Stimulated activated CD4-positive, alpha-beta T cell treated with anti-CD3 and anti-CD28 coated beads, Interleukin-4, amount 100 ng/mL, for 4 hours (primary cell): Measurements from ENCODE around the gene EEF2.

Experiments used
- DNase-seq, 2 experiments: peaks; one replicate each; pipeline ENCODE4 v3.0.0-alpha.2; 2020

Gene EEF2

DNA sequence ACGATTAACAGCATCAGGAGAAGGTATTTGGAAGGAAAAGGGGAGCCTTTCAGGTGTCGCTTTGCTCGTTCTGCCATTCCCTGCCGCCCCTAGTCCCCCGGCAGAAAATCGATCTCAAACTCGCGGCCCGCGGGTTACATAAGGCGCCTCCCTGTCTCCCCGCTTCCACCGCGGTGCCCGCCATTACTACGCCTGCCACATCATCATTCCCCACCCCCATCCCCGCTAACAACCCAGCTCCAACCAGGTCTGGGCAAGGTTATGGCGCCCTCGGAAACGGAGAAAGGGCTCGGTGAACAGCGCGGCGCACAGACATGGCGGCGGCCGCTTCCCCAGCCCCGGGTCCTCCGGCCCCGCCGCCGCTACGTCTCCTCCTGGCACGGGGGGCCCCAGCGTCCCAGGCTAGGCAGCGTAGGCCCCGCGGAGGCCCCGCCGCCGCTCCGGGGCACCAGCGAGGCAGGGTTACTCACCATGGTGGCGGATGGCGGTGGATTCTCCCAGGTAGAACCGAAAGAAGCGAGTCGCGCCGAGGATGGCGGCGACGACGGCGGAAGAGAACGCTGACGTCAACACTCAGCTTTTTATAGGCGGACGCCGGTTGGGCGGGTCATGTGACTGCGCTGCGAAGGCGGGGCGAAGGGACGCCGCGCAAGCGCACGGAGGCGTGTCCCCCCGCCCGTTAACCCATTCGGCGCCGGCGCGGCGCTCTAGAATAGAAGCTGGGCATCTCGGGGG, at the start of gene EEF2:
TSS of gene EEF2 (minus strand) at position 556 of the 735 bp plus-strand sequence. CDS start at position 473, 83 bp downstream.
- DNase-seq, result peak; percentile 88 to 90

DNA sequence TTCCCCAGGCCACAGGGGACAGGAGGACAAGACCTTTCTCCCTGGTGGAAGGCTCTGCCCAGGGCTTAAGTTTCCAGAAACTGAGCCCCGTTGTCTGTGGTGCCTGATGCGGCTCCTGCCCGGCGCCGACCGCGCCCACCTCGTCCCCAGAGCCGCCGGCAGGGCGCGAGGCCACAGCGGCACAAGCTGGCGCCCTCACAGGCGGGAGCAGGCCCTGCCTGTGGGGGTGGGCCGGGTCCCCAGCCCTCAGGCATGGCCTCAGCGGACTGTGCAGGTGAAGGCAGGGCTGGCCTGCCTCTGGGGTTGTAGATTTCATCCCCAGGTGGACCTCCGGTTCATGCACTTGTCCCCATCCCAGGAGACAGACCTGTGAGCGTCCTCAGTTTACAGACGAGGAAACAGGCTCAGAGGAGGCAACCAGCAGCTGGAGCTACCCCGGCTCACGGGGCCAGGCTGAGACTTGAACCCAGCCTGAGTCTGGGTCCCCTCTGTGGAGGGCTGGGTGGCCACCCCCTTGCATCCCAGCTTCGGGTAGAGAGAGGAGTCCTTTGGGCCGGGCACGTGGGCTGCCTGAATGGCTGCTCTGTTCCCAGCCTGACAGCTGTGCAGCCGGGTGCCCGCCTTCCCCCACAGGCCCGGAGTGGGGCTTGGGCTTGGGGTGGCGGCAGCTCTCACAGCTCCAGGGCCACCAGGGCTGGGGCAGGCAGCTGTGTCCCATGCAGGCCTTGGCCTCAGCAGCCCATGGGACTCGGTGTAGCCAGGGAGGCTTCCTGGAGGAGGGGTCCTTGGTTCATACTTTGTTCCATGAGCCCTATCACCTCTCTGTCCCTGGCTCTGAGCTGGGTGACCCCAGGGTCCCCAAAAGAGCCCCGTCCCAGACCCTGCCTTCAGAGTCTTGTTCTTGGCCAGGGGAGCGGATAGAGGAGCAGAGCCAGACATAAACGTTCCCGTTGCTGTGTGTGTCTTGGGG, 49.1 kb upstream of the EEF2 start:
- DNase-seq, result no peak

DNA sequence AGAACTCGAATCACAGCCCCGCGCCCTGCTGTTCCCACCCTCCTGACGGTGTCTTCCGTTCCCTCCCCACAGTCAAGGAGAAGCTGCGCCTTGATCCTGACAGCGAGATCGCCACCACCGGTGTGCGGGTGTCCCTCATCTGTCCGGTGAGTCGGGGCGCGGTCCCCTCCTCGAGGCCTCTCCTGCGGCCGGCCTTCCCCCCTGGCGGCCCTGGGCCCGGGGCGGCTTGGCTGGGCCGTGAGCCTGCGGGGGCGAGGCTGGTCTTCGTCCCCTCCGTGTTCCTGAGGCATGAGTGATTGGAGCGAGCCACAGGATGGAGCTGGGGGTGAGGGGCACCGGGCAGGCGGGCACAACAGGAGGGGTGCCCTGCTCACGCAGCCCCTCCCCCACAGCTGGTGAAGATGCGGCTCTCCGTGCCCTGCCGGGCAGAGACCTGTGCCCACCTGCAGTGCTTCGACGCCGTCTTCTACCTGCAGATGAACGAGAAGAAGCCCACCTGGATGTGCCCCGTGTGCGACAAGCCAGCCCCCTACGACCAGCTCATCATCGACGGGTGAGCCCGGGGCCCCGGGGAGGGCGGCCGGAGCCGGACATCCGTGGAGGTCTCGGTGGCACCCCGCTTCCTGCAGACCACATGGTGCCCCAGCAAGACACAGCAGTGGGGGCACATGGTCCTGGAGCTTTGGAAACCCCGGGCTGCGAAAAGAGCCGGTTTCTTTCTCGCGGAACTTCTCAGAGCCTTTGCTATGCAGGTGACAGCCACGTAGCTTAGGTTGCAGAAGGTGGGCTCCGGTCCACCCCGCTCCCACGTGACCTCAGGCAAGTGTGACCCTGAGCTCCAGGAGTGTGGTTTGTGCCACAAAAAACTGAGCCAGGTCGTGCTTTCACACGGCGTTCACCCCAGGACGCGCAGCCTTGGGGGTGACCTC, 48.0 kb upstream of the EEF2 start:
- DNase-seq, result no peak

DNA sequence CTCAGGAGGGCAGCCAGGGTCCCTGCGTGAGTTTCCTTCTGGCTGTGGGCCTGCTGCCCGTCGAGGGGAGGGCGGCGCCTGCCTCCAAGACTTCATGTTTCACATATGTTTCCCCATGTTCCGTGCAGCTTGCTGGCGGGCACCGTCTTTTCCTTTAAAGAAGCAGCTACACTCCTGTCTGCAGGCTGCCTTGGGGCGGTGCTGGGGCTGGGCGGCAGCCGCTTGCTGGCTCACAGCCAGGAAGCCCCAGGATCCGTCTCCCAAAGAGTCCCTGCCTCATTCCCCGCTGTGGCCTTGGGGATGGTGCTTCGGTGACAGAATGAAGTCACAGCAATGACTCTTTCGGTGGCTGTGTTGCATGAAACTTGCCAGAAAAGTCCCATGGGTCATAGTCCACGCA, 47.2 kb upstream of the EEF2 start:
- DNase-seq, result no peak

DNA sequence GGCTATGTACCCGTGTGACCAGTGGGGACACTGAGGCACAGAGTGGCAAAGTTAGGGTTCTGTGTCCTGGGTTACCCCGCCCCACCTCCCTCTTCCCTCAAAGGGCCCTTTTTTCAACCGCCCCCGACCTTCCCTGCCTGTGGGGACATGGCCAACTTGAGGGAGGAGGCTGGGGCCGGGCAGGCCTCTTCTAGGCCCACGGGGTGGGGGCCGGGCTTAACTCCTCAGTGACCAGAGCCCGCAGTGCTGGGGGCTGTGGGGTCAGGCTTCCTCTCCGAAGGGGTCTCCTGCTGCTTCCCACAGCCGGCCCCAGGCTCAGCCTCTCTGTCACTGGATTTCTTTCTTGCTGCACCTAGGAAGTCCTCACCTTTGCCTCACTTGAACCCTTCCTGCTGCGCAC, 46.2 kb upstream of the EEF2 start:
- no peak for DNase-seq

DNA sequence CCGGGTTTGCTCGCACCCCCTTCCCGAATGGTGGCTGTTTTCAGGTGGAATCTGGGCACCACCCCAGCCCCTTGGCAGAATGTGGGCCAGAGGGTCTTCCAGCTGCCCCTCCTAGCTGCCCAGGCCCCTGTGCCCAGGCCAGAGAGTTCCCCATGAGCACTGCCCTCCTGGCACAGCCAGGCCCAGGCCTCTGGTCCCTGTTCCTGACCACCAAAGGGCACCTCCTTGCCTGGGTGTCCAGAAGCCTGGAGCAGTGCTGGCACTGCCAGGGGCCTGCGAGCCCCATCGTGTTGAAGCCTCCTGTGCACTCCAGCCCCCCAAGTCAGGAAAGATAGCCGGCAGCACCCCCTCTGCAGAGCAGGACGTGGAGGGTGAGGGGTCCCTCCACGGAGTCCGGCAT, 45.7 kb upstream of the EEF2 start:
- no peak for DNase-seq

DNA sequence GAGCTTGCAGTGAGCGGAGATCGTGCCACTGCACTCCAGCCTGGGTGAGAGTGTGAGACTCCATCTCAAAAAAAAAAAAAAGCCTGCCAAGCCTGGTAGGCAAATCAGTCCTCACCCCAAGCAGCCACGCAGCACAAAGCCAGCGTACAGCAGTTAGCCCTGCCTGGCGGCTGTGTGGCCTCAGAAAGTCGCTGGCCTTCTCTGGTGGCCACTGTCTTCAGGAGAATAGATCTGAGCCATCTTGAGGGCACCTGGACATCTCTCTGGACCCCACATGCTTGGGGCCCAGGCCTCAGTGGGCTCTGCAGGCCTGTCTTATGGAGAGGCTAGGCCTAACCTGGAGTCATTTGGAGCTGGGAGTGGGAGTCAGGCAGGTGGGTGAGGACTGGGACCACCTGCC, 45.3 kb upstream of the EEF2 start:
- DNase-seq, result no peak

DNA sequence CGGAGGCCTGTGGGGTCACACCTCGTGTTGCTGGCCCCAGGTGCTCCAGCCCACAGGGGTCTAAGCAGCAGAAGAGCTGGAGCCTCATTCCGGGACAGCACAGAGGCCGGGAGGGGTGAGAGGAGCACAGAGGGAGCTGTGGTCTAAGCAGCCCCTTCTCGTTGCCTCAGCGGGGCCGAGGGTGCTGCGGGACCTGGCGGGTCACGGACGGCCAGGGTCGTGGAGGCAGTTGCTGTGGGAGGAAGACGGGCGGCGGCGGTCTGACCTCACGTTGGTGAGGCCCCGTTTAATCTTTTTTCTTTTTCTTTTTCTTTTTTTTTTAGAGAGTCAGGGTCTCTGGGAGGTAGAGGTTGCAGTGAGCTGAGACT, 44.0 kb upstream of the EEF2 start:
- no peak for DNase-seq

DNA sequence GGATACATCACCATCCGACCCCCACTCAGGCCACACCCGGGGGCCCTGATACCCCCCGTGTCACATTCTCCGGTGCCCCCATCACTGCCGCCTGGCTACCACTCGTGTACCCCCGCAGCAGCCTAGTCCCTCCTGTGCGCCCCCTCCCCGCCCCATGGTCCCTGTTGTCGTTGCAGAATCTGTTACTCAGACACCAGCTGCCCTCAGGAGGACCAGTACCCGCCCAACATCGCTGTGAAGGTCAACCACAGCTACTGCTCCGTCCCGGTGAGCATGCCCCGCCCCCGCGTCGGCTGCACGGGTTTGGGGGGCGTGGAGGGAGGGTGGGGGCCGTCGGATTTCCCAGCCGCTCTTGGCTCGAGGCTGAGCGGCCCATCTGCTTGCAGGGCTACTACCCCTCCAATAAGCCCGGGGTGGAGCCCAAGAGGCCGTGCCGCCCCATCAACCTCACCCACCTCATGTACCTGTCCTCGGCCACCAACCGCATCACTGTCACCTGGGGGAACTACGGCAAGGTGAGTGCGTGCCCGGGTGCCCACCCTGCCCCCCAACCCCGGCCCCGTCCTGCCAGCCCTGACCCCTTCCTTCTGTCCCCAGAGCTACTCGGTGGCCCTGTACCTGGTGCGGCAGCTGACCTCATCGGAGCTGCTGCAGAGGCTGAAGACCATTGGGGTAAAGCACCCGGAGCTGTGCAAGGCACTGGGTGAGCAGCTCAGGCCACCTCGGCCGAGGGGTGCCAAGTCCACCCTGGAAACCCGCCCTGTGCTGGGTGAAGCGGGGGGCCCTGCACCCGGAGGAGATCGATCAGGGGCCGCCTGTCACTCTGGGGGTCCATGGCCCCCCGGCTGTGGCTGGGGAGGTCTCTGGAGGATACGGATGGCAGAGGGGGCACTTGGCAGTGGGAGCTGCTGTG, 43.3 kb upstream of the EEF2 start:
- DNase-seq, result no peak

DNA sequence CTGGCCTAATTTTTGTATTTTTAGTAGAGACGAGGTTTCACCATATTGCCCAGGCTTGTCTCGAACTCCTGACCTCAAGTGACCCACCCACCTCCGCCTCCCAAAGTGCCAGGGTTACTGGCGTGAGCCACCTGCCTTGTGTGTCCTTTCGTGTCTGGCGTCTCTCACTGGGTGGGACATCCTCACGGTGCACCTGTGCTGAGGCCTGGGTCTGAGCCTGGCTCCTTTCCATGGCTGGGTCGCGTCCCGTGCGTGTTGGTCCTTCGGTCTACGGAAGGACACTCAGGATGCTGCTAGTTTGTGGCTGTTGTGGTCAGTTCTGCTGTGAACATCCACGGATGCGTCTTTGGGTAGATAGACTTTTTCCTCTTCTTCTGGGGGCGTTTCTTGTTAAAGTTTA, 41.9 kb upstream of the EEF2 start:
- DNase-seq, result no peak

DNA sequence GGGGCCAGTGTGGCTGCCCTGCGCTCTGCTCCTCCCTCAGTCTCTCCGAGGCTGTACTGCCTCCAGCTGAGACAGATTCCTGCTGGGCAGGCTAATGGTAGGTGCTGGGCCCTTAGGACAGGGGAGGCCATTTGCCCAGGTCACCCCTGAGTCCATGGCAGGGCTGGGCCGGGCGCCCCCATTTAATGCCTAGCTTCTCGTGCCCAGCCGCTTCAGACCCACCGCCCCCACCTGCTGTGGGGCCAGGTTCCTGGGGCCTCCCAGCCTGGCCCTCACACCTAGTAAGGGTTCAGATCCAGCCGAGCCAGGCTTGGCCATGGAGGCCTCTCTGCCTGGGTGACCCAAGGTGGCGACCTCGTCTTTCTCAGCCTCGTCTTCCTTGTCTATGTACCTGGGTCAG, 40.1 kb upstream of the EEF2 start:
- no peak for DNase-seq

DNA sequence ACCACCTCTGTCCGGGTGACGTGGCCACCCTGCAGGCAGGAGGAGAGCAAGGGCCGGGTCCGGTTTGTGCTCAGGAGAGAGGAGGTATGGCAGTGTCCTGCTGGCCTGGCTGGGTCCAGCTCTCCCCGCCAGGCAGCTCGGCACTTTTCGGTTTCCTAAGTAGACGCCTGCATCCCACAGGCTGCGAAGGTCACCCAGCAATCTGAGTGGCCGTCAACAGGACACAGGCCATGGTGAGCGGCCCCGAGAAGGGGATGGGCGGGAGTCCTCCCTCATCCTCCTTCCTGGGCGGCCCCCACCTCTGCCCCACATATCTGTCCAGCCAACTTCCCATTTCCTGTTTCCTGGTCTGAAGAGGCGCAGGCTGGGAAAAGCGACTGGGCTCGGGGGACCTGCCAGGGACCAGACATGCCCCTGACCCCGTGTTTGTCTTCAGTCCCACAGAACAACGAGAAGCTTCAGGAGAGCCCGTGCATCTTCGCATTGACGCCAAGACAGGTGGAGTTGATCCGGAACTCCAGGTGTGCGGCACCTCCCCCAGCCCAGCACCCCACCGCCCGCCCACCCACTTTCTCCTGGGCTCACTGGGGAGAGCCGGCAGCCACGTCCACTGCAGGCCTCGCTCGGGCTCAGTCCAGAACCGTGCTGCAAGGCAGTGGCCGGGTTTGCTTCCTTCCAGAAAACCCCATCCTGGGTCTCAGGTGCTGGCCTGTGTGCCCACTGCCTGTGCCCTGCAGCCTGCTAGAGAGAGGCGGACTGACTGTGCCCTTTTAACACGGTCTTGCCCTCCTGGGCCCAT, 38.5 kb upstream of the EEF2 start:
- no peak for DNase-seq

DNA sequence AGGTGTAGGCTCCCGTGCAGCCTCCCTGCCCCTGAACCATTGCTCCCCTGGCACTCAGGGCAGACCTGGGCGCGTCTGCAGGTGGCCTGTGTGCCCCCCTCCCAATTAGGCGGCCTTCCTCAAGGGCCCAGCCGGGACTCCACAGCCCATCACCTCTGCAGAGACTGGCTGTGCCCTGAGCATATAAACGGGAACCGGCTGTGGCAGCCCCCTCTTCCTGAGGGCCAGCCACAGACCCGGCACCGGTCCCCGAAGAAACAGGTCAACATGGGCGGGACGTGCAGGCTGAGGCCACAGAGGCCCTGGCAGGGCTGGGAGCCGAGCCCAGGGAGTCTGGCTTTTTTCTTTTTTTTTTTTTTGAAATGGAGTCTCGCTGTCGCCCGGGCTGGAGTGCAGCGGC, 34.3 kb upstream of the EEF2 start:
- DNase-seq, result no peak

DNA sequence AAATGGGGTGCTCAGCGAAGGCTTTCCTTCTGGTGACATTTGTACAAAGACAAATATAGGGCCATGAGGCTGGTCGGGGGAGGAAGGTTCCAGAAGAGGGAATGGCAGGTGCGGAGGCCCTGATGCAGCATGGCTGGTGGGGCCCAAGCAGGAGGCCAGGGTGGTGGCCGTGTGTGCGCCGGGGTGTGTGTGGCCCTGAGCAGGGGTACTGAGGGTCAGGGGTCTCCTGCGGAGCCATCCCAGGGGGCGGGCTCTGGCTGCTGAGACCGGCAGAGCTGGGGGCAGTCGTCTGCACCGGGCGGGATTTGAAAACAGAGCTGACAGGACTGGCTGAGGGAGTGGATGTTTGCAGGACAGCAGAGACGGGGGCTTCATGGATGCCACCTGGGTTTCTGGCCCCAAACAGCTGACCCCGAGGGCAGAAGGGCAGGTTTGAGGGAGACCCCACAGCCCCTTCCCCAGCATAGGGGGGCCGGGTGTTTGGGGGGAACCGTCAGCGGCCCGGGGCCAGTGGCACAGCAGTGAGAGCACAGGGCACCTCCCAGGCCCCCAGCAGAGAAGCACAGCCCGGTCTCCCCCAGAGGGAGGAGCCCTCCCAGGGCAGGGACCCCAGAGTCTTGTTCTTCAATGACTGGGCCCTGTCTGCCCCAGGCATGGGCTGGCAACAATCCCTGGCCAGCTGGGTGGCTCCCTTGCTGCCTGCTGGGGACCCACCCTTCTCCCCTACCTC, 33.7 kb upstream of the EEF2 start:
- DNase-seq, result no peak

DNA sequence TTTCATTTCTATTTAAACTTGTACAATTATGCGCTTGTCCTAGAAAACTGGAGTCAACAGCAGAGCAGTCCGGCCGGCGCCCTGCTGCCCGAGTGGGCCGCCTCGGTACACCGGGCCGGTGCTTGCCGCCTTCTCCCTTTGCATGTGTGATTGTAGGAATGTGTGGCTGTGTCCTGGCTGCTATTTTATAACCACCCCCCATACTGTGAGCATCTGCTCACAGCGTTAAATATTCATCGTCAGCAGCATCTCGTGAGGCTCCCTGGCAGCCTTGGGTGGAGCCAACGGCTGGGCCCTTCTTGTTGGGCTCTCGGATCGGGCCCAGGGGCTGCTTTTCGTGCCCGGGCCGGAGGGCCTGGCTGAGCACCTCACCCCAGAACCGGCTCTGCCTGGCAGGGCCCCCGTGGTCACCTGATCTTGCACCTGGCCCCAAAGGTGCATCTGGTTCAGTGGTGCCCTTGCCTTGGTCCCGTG, 32.9 kb upstream of the EEF2 start:
- DNase-seq, result no peak

DNA sequence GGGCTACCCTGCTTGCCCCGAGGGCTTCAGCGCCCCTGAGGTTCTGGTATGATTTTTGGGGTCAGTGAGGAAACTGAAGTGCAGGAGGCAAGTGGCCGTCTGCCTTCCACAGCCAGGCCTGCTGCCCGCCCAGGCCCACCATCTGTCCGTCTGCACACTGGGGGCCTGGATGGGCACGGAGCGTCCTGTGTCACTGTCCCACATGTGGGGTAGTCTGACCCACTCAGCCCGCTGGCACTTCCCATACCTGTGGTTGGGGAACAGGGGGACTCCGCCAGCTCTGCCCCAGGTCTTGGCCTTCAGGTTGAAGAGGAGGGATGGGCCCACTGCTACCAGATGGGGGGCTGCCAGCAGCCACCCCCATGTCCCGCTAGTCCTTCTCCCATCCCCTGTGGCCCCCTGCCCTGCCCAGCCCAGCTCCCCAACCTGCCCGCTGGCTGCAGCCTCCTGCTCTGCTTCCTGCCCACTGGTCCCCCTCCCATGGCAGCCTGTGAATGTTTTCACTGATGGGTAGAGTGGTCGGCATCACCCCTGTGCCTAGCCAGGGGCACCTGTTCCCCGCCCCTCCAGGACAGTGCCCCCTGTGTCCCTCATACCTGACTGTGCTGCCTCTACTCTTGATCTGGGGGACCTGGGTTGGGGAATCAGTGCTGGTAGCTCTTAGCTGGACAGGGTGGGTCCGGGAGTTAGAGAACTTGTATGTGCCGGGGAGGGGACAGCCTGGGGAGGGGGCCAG, 31.8 kb upstream of the EEF2 start:
- DNase-seq, result no peak

DNA sequence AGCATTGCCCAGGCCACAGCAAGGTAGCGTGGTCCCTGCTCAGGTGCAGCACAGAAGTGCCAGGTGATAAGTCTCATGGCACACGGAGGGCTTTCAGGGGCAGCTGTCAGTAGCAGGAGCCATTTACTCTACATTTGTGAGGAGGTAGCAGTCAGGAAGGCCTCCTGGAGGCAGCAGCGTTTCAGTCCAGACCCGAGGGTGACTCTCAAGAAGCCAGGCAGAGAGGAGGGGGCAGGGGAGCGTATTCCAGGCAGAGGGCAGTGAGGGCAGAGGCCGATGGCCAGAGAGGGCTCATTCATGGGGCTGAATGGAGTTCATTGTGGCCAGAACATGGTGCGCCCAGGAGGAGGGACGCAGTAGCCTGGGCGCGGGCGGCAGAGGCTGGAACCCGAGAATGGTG, 31.2 kb upstream of the EEF2 start:
- no peak for DNase-seq

DNA sequence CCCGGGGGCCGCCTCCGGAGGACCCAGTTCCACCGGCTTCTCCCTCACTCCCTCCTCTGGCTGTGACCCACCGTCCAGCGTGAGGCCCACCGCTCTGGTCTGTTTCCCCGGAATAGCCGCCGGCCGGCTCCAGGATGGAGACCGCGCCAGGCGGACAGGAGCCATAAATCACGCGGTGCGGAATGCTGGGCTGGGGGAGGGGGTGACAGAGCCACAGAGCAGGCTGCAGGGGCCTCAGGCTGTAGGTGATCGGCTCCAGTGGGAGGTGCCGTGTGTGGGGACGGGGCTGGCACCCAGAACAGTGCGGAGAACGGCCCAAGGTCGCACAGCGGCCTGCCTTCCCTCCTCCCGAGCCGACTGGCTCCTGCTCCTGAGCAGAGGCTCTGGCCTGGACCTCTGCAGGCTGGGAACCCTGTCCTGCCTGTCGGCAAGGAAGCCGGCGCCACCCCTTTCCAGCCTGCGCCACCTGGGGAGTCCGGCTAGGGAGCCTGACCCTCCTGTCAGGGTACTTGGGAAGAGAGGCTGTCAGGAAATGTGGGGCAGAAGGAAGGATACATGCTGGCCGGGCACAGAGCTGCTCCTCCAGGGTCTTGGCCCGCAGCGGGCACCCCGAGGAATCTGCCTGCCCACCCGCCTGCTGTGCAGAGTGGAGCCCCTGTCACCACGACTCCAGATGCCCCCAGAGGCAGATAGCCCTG, 30.6 kb upstream of the EEF2 start:
- no peak for DNase-seq
